CD4-positive, alpha-beta memory T cell (primary cell): Measurements from ENCODE around the gene TRABD2B. TPM values are rescaled to one million over a fixed set of nuclear protein-coding genes. Genes with fewer than 3 reads are reported as not detected.

Source experiments
- CTCF ChIA-PET: fragments of 350-600 bp; sonication (Branson Sonifier 250); formaldehyde crosslinking; loops from one replicate; lab custom pipeline; 2021; ENCODE audit warnings: inconsistent platforms; ENCODE audit not compliant: partially characterized antibody; lab: Charles Lee
- POLR2A ChIA-PET: fragments of 350-600 bp; sonication (Branson Sonifier 250); formaldehyde crosslinking; loops from one replicate; lab custom pipeline; 2021; ENCODE audit not compliant: partially characterized antibody; lab: Charles Lee
- DNase-seq, 5 donors: peaks; one replicate each; pipeline versions ENCODE4 v3.0.0 to v3.0.0-alpha.2; 2020 to 2022; ENCODE audit warnings: mixed read lengths in 1 of 5
- H3K27ac ChIP-seq: one replicate; pipeline ENCODE4 v1.7.0; 2013; ENCODE audit warnings: low read depth, low read length
- H3K27me3 ChIP-seq: 2 replicates; pipeline ENCODE4 v1.7.0; 2013; ENCODE audit warnings: mild to moderate bottlenecking, low read length, moderate library complexity; ENCODE audit not compliant: insufficient read depth
- H3K36me3 ChIP-seq: 2 replicates; pipeline ENCODE4 v1.7.0; 2013; ENCODE audit warnings: mild to moderate bottlenecking, low read length, moderate library complexity; ENCODE audit not compliant: insufficient read depth
- H3K4me1 ChIP-seq: 2 replicates; pipeline ENCODE4 v1.7.0; 2013; ENCODE audit warnings: mild to moderate bottlenecking, low read length, moderate library complexity; ENCODE audit not compliant: insufficient read depth
- H3K4me3 ChIP-seq, 2 donors: one replicate each; pipeline ENCODE4 v1.7.0; 2013; ENCODE audit warnings: low read length in 2 of 2, mild to moderate bottlenecking in 1 of 2
- H3K9me3 ChIP-seq, 2 donors: one replicate each; pipeline ENCODE4 v1.7.0; 2013; ENCODE audit warnings: low read length in 2 of 2, control low read depth in 1 of 2; ENCODE audit not compliant: control insufficient read depth in 1 of 2
- H3K27ac Mint-ChIP-seq, 7 donors: one replicate each; pipeline ENCODE4 v1.8.0; 2020 to 2021; ENCODE audit warnings: mixed read lengths in 7 of 7, mild to moderate bottlenecking in 6 of 7, inconsistent platforms in 3 of 7, moderate library complexity in 3 of 7
- H3K27me3 Mint-ChIP-seq, 2 donors: one replicate each; pipeline ENCODE4 v1.8.0; 2020 to 2021; ENCODE audit warnings: mixed read lengths in 2 of 2
- H3K36me3 Mint-ChIP-seq, 2 donors: one replicate each; pipeline ENCODE4 v1.8.0; 2020 to 2021; ENCODE audit warnings: mixed read lengths in 2 of 2, inconsistent platforms in 1 of 2, mild to moderate bottlenecking in 1 of 2
- H3K4me1 Mint-ChIP-seq, 4 donors: one replicate each; pipeline ENCODE4 v1.8.0; 2020 to 2021; ENCODE audit warnings: mixed read lengths in 4 of 4, mild to moderate bottlenecking in 1 of 4
- H3K4me3 Mint-ChIP-seq, 8 donors: one replicate each; pipeline ENCODE4 v1.8.0; 2020 to 2021; ENCODE audit warnings: mixed read lengths in 8 of 8, mild to moderate bottlenecking in 7 of 8, moderate library complexity in 6 of 8, inconsistent platforms in 3 of 8
- H3K9me3 Mint-ChIP-seq, 8 donors: one replicate each; pipeline ENCODE4 v1.8.0; 2020 to 2021; ENCODE audit warnings: mixed read lengths in 8 of 8, mild to moderate bottlenecking in 5 of 8, inconsistent platforms in 3 of 8, moderate library complexity in 1 of 8
- intact Hi-C: fragments of 100-400 bp; cut with micrococcal nuclease; formaldehyde crosslinking; loops from one replicate; pipeline ENCODE4 v1.15.1; 2023
- polyA plus RNA-seq, 2 donors: library from polyadenylated mRNA; unstranded; fragments of 300-500 nt; fragmentation: Illumina TruSeq; gene quantifications; one replicate each; pipeline ENCODE4 v1.2.3, GENCODE V29; 2021
- total RNA-seq, 2 experiments: library from RNA; stranded (reverse); gene quantifications; one replicate each; pipeline ENCODE4 v1.2.3, GENCODE V29; 2021

Gene TRABD2B
- total and polyA plus RNA-seq, 4 experiments from 2014 or later: not detected

GRCh38 chr1:47827109-47827508 lies 170.1 kb downstream of the TRABD2B start:
- no peaks in the 10 kb centered on the region for H3K27me3 ChIP-seq
- no peaks in the 10 kb centered on the region for H3K9me3 Mint-ChIP-seq
- DNase-seq: no peak
- ChIA-PET CTCF (no interaction called here), POLR2A (no interaction called here)
- no peak overlapping the region for H3K4me3 Mint-ChIP-seq
- H3K27ac ChIP-seq: no peak overlapping the region
- intact Hi-C loops: no loop called here
- H3K36me3 Mint-ChIP-seq: no peaks in the 10 kb centered on the region
- no peaks in the 10 kb centered on the region for H3K4me1 ChIP-seq
- H3K36me3 ChIP-seq: no peaks in the 10 kb centered on the region
- no peaks in the 10 kb centered on the region for H3K9me3 ChIP-seq
- peaks cover 0 to 10% of the 10 kb centered on the region in 2 donors for H3K27me3 Mint-ChIP-seq
- no peak overlapping the region for H3K27ac Mint-ChIP-seq
- H3K4me3 ChIP-seq: no peak overlapping the region
- H3K4me1 Mint-ChIP-seq: no peaks in the 10 kb centered on the region

DNA sequence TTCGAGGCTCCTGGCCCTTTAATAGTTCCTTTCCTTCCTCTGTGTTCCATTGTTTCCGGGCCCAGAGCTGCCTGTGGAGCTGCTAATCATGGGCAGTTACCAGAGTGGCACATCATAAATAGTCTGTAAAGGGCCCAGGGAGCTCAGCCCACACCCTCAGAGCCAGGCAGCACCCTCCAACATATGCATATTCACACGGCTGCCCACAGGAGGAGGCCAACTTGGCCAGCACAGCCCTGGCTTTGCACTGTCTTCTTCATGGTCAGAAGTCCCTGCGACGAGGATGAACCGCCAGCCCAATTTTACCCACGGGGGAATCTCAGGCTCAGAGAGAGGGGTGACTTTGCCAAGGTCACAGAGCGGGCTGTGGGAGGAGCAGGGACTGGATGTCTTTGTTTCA lies 172.5 kb downstream of the TRABD2B start:
- Histone ChIP-seq H3K36me3 (no peaks in the 10 kb centered on the region), H3K4me3 (no peak overlapping the region), H3K4me1 (no peaks in the 10 kb centered on the region), H3K9me3 (no peaks in the 10 kb centered on the region), H3K27me3 (no peaks in the 10 kb centered on the region), H3K27ac (no peak overlapping the region)
- Mint-ChIP-seq H3K27ac (no peak overlapping the region), H3K27me3 (peaks cover 0 to 6% of the 10 kb centered on the region in 2 donors), H3K4me1 (no peaks in the 10 kb centered on the region), H3K36me3 (no peaks in the 10 kb centered on the region), H3K4me3 (no peak overlapping the region), H3K9me3 (no peaks in the 10 kb centered on the region)
- no peak for DNase-seq
- intact Hi-C loops: no loop called here
- ChIA-PET CTCF (no interaction called here), POLR2A (no interaction called here)

DNA sequence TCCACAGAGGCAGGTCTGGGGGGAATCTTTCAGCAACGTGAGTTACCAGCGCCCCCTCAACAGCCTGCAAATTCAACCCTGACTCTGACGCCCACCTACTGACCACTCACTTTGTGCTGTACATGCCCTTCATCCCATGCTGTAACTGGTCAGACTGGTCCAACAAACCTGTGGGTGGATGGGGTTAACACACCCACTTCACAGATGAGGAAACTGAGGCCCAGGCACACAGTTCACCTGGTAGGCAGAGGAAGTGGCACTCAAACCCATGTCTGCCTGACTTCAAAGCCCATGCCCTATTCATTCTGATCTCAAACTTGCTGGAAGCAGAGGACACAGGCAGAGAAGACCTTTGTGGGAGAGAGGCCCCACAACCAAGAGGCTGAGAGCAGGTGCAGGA lies 172.9 kb downstream of the TRABD2B start:
- H3K9me3 Mint-ChIP-seq: no peaks in the 10 kb centered on the region
- H3K36me3 ChIP-seq: no peaks in the 10 kb centered on the region
- H3K36me3 Mint-ChIP-seq: no peaks in the 10 kb centered on the region
- ChIA-PET CTCF (no interaction called here), POLR2A (no interaction called here)
- H3K27ac ChIP-seq: no peak overlapping the region
- no peaks in the 10 kb centered on the region for H3K27me3 ChIP-seq
- H3K27me3 Mint-ChIP-seq: peaks cover 0 to 6% of the 10 kb centered on the region in 2 donors
- intact Hi-C loops: no loop called here
- DNase-seq: no peak
- no peaks in the 10 kb centered on the region for H3K9me3 ChIP-seq
- no peaks in the 10 kb centered on the region for H3K4me1 Mint-ChIP-seq
- H3K4me3 ChIP-seq: no peak overlapping the region
- no peak overlapping the region for H3K27ac Mint-ChIP-seq
- no peaks in the 10 kb centered on the region for H3K4me1 ChIP-seq
- H3K4me3 Mint-ChIP-seq: no peak overlapping the region

- Histone ChIP-seq H3K27me3 (no peaks in the 10 kb centered on the region), H3K9me3 (no peaks in the 10 kb centered on the region), H3K36me3 (no peaks in the 10 kb centered on the region), H3K27ac (no peak overlapping the region), H3K4me1 (no peaks in the 10 kb centered on the region), H3K4me3 (no peak overlapping the region)
- Mint-ChIP-seq H3K36me3 (no peaks in the 10 kb centered on the region), H3K9me3 (no peaks in the 10 kb centered on the region), H3K4me3 (no peak overlapping the region), H3K27me3 (peaks cover 0 to 6% of the 10 kb centered on the region in 2 donors), H3K27ac (no peak overlapping the region), H3K4me1 (no peaks in the 10 kb centered on the region)
- POLR2A ChIA-PET: no interaction called here
- intact Hi-C loops: no loop called here
- CTCF ChIA-PET: no interaction called here
- no peak for DNase-seq
Observed at GRCh38 chr1:47823040-47823808, 174.0 kb downstream of the TRABD2B start.

- no peaks in the 10 kb centered on the region for H3K27me3 ChIP-seq
- no peak overlapping the region for H3K27ac ChIP-seq
- peaks cover 0 to 6% of the 10 kb centered on the region in 2 donors for H3K27me3 Mint-ChIP-seq
- ChIA-PET POLR2A (no interaction called here), CTCF (no interaction called here)
- intact Hi-C loops: no loop called here
- no peaks in the 10 kb centered on the region for H3K4me1 Mint-ChIP-seq
- H3K4me1 ChIP-seq: no peaks in the 10 kb centered on the region
- H3K4me3 ChIP-seq: no peak overlapping the region
- no peaks in the 10 kb centered on the region for H3K36me3 ChIP-seq
- H3K27ac Mint-ChIP-seq: no peak overlapping the region
- H3K9me3 ChIP-seq: no peaks in the 10 kb centered on the region
- DNase-seq: no peak
- no peak overlapping the region for H3K4me3 Mint-ChIP-seq
- no peaks in the 10 kb centered on the region for H3K9me3 Mint-ChIP-seq
- no peaks in the 10 kb centered on the region for H3K36me3 Mint-ChIP-seq
Observed at GRCh38 chr1:47821760-47822159, 175.4 kb downstream of the TRABD2B start.

DNA sequence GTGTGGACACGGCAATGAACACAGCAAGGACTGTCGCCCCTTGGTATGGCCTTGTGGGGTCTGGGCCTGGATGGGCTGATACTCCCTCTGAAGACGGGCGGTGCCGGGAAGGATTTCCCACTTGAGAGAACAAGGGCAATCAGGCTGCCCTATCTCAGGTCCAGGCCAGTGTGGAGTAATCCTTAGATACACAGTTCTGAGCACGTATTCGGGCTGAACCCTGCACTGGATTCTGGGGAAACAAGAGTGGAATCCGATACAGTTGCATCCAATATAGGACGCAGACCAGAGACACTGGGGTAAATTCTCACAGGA lies 177.7 kb downstream of the TRABD2B start:
- peaks cover 1 to 2% of the 10 kb centered on the region in 2 donors for H3K27me3 Mint-ChIP-seq
- ChIA-PET POLR2A (no interaction called here), CTCF (no interaction called here)
- H3K36me3 Mint-ChIP-seq: no peaks in the 10 kb centered on the region
- DNase-seq: no peak
- no peaks in the 10 kb centered on the region for H3K27me3 ChIP-seq
- no peaks in the 10 kb centered on the region for H3K36me3 ChIP-seq
- no peak overlapping the region for H3K4me3 ChIP-seq
- H3K27ac Mint-ChIP-seq: no peak overlapping the region
- H3K9me3 Mint-ChIP-seq: no peaks in the 10 kb centered on the region
- H3K4me1 Mint-ChIP-seq: no peaks in the 10 kb centered on the region
- no peaks in the 10 kb centered on the region for H3K4me1 ChIP-seq
- no peak overlapping the region for H3K4me3 Mint-ChIP-seq
- H3K9me3 ChIP-seq: no peaks in the 10 kb centered on the region
- no peak overlapping the region for H3K27ac ChIP-seq
- intact Hi-C loops: no loop called here

DNA sequence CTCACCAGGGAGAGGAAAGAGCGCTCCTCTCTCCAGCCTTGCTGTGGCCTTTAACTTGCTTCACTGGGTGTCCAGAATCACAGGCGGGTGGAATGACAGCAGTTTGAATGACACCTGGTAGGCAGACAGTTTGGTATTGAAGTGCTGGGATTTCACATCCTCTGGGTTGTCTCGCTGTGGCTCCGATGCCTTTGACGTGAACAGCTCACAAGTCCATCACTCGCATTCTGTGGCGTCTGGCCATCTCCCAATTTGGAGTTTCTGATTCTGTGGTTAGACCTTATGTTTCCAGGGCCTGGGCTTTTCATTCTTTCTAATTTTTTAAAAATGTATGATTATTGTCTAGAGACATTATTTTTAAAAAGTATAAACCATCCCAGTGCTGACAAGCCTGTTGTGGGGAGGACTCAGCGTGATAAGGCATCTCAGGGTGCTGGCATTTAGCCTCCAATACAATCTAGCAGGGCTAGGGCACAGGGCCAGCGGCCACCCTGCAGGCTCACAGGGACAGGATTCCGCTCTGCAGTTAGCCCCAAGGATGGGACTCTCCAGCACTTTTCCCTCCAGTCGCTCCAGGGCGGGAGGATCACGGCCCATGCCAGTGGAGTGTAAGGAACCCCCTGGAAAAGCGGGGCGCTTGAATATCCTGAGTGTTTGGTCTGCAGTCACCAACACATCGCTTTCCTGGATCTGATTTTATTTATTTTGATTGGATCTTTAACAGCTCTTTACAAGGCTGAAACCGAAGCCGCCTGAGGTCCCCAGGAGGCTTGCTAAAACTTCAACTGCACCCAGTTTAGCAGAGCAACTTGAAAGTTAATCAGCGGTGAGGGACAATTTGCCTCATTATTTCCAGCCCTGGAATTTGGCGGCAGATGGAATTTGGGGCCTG lies 178.3 kb downstream of the TRABD2B start:
- no peak for DNase-seq
- Histone ChIP-seq H3K27ac (no peak overlapping the region), H3K4me3 (no peak overlapping the region), H3K4me1 (no peaks in the 10 kb centered on the region), H3K27me3 (no peaks in the 10 kb centered on the region), H3K36me3 (no peaks in the 10 kb centered on the region), H3K9me3 (no peaks in the 10 kb centered on the region)
- Mint-ChIP-seq H3K4me3 (no peak overlapping the region), H3K27ac (no peak overlapping the region), H3K4me1 (no peaks in the 10 kb centered on the region), H3K9me3 (no peaks in the 10 kb centered on the region), H3K36me3 (no peaks in the 10 kb centered on the region), H3K27me3 (peaks cover 1 to 2% of the 10 kb centered on the region in 2 donors)
- intact Hi-C loops: no loop called here
- ChIA-PET POLR2A (no interaction called here), CTCF (no interaction called here)
